HepG2 (cell line): Measurements from ENCODE around the gene AHRR. TPM values are rescaled to one million over a fixed set of nuclear protein-coding genes. Genes with fewer than 3 reads are reported as not detected.

Source experiments
- ATAC-seq: fragments of 200-7000 bp; cut with Tn5 transposase; 3 replicates; pipeline ENCODE4 v1.9.1; 2020; ENCODE audit warnings: mild to moderate bottlenecking, moderate library complexity
- BruUV-seq: library from RNA; stranded (reverse); fragments of 400-500 nt; replicated peaks from 2 replicates; lab custom pipeline; 2021; lab: Mats Ljungman, UMichigan
- CTCF ChIA-PET: fragments of 300-600 bp; formaldehyde crosslinking; extraction: SDS; loops from one replicate; lab custom pipeline; 2021; ENCODE audit warnings: low total read pairs, inconsistent platforms, low intra/inter-chr PET ratio; lab: Yijun Ruan, JAX
- POLR2A ChIA-PET: fragments of 350-600 bp; sonication (Branson Sonifier 250); formaldehyde crosslinking; loops from one replicate; lab custom pipeline; 2020; ENCODE audit warnings: antibody characterized with exemption, inconsistent platforms; lab: Yijun Ruan, JAX
- DNase-seq: peaks from one replicate; pipeline ENCODE4 v3.0.0-alpha.2; 2015; ENCODE audit warnings: low spot score
- FAIRE-seq: peaks from 3 replicates; lab custom pipeline; 2011; peaks lifted over from hg19 to GRCh38; lab: Jason Lieb, UNC
- H2AFZ ChIP-seq: one replicate; pipeline ENCODE4 v1.6.1; 2011; ENCODE audit warnings: low read length, inconsistent platforms
- H3K27ac ChIP-seq: fragments of 300-600 bp; 3 replicates; pipeline ENCODE4 v1.8.0; 2011; ENCODE audit warnings: mixed run types, mild to moderate bottlenecking, mixed read lengths, low read length, inconsistent platforms; ENCODE audit not compliant: insufficient read depth; ENCODE audit errors: extremely low read length
- H3K27me3 ChIP-seq, 2 experiments: fragments of 200-600 bp in 1 of 2; 2 replicates in 1 of 2; 3 replicates in 1 of 2; pipeline versions ENCODE4 v1.6.0 to v1.8.0; 2011; ENCODE audit warnings: low read length in 2 of 2, mild to moderate bottlenecking in 2 of 2, moderate library complexity in 2 of 2, inconsistent platforms in 1 of 2; ENCODE audit not compliant: insufficient read depth in 2 of 2, control insufficient read depth in 1 of 2
- H3K36me3 ChIP-seq, 2 experiments: fragments of 200-600 bp in 1 of 2; replicated peaks in 1 of 2; 2 replicates in 1 of 2; 3 replicates in 1 of 2; pipeline versions ENCODE4 v1.5.1 to v1.8.0; 2011; ENCODE audit warnings: low read length in 2 of 2, inconsistent platforms in 1 of 2; ENCODE audit not compliant: insufficient read depth in 2 of 2, control insufficient read depth in 1 of 2
- H3K4me1 ChIP-seq: 2 replicates; pipeline ENCODE4 v1.5.1; 2012; ENCODE audit warnings: low read length, inconsistent platforms; ENCODE audit not compliant: insufficient read depth
- H3K4me2 ChIP-seq: 2 replicates; pipeline ENCODE4 v1.6.0; 2011; ENCODE audit warnings: low read depth, low read length, inconsistent platforms
- H3K4me3 ChIP-seq, 3 experiments: fragments of 200-600 bp in 1 of 3; sonication (generic), shearing (Covaris generic) in 1 of 3; replicated peaks in 1 of 3; 2 replicates each; pipeline ENCODE4 v1.5.1; 2011 to 2016; ENCODE audit warnings: low read length in 3 of 3, inconsistent platforms in 2 of 3, low read depth in 2 of 3, mild to moderate bottlenecking in 2 of 3, control low read depth in 1 of 3, mixed read lengths in 1 of 3; ENCODE audit not compliant: insufficient read depth in 1 of 3
- H3K79me2 ChIP-seq: one replicate; pipeline ENCODE4 v1.6.1; 2011; ENCODE audit warnings: low read length, inconsistent platforms; ENCODE audit not compliant: insufficient read depth
- H3K9ac ChIP-seq: 2 replicates; pipeline ENCODE4 v1.6.0; 2011; ENCODE audit warnings: mild to moderate bottlenecking, low read depth, low read length, inconsistent platforms; ENCODE audit not compliant: insufficient read depth
- H3K9me3 ChIP-seq: 2 replicates; pipeline ENCODE4 v1.5.1; 2012; ENCODE audit warnings: mild to moderate bottlenecking, low read length
- H4K20me1 ChIP-seq: 2 replicates; pipeline ENCODE4 v1.6.0; 2011; ENCODE audit warnings: inconsistent platforms, mild to moderate bottlenecking, low read length, moderate library complexity; ENCODE audit not compliant: insufficient read depth
- HNRNPL ChIP-seq: fragments of 200-400 bp; formaldehyde crosslinking; IDR thresholded peaks from 2 replicates; pipeline ENCODE4 v1.6.1; 2017; ENCODE audit warnings: mild to moderate bottlenecking, low read depth, low read length
- ZNF775 ChIP-seq: sonication (generic); formaldehyde crosslinking; IDR thresholded peaks from 2 replicates; pipeline ENCODE4 v1.4.0; 2020; ENCODE audit warnings: missing genetic modification reagents, mild to moderate bottlenecking, moderate library complexity, borderline replicate concordance
- ZNF777 ChIP-seq: sonication (generic); formaldehyde crosslinking; IDR thresholded peaks from 2 replicates; pipeline ENCODE4 v1.4.0; 2020; ENCODE audit warnings: missing genetic modification reagents
- ZNF800 ChIP-seq: sonication (generic); formaldehyde crosslinking; IDR thresholded peaks from 2 replicates; pipeline ENCODE4 v1.4.0; 2020; ENCODE audit warnings: missing genetic modification reagents
- ZNF879 ChIP-seq: sonication (generic); formaldehyde crosslinking; IDR thresholded peaks from 2 replicates; pipeline ENCODE4 v1.8.1; 2023; ENCODE audit warnings: missing genetic modification reagents
- WGBS: methylation state at CpG from one replicate; pipeline ENCODE4 v1.1.6; 2017; ENCODE audit warnings: low lambda C conversion rate; 5-methylcytosine and 5-hydroxymethylcytosine counted together
- in situ Hi-C: cut with HindIII; loops from 2 replicates; pipeline ENCODE4 v1.10.0; 2017; ENCODE audit warnings: low pct_unique_long_range_greater_than_20kb; ENCODE audit not compliant: extremely low pct_ligation_motif_present
- intact Hi-C: fragments of 100-400 bp; cut with micrococcal nuclease; formaldehyde crosslinking; loops from one replicate; pipeline ENCODE4 v1.10.0; 2022; ENCODE audit not compliant: unreplicated experiment
- polyA plus RNA-seq, 8 experiments: library from polyadenylated mRNA; depleted of rRNA in 3 of 8; stranded (reverse) in 7 of 8; unstranded in 1 of 8; fragments of >200 nt; fragmentation: Illumina TruSeq in 4 of 8; extraction: Trizol in 4 of 8; gene quantifications; 2 replicates each; pipeline versions ENCODE4 v1.2.1 to v1.2.3, GENCODE V29; 2011 to 2016; ENCODE audit warnings: low read depth in 4 of 8, missing spikeins in 1 of 8, mixed read lengths in 1 of 8; ENCODE audit not compliant: insufficient read depth in 1 of 8
- total RNA-seq, 5 experiments: library from RNA; depleted of rRNA; stranded (reverse); fragments of >200 nt; fragmentation: Illumina TruSeq; extraction: Trizol; gene quantifications; 2 replicates each; pipeline ENCODE4 v1.2.3, GENCODE V29; 2016; ENCODE audit warnings: low read depth in 1 of 5
- TF ChIP-seq, protein P1 (sequence below): sonication (generic); formaldehyde crosslinking; conservative IDR thresholded peaks from 2 replicates; pipeline ENCODE4 v1.4.0; 2020; ENCODE audit warnings: missing genetic modification reagents

The AHRR gene
- total and polyA plus RNA-seq, 2 of the 13 experiments (the other 11 are each of a cell fraction or from before 2014, with no cell fraction given): 0.28 to 0.35 TPM

- H3K9ac ChIP-seq: no peak overlapping the region
- peaks cover 23% of the 10 kb centered on the region for H3K4me1 ChIP-seq
- DNase-seq: no peak
- ChIA-PET CTCF (no interaction called here), POLR2A (no interaction called here)
- WGBS: 52% methylated on average over 14 of the region's 56 CpGs
- FAIRE-seq: no peak
- in situ Hi-C loops: no loop called here
- 0 out of 2 replicates have a peak, but pooled peaks cover 3% of the 10 kb centered on the region for H4K20me1 ChIP-seq
- no peaks in the 10 kb centered on the region for H3K36me3 ChIP-seq
- H3K79me2 ChIP-seq: no peaks in the 10 kb centered on the region
- intact Hi-C loops: no loop called here
- no peaks in the 10 kb centered on the region for H3K9me3 ChIP-seq
- BruUV-seq: no TSS peak
- no peak overlapping the region for H3K27ac ChIP-seq
- 0 out of 3 replicates have a peak, but pooled peaks have one; percentile 3 for ATAC-seq
- peaks cover 4 to 35% of the 10 kb centered on the region in 2 experiments; a peak in 4 of 5 replicates for H3K27me3 ChIP-seq
- peak overlapping the region; percentile 71 for H3K4me2 ChIP-seq
- peak; percentile 78; the same call in 1 of the 2 replicates for TF ChIP-seq ZNF800 (CRISPR knock-in tag)
- TF ChIP-seq HNRNPL: no peak
- TF ChIP-seq ZNF879 (CRISPR knock-in tag): no peak
- no peak for TF ChIP-seq ZNF775 (CRISPR knock-in tag)
- TF ChIP-seq, protein P1, sequence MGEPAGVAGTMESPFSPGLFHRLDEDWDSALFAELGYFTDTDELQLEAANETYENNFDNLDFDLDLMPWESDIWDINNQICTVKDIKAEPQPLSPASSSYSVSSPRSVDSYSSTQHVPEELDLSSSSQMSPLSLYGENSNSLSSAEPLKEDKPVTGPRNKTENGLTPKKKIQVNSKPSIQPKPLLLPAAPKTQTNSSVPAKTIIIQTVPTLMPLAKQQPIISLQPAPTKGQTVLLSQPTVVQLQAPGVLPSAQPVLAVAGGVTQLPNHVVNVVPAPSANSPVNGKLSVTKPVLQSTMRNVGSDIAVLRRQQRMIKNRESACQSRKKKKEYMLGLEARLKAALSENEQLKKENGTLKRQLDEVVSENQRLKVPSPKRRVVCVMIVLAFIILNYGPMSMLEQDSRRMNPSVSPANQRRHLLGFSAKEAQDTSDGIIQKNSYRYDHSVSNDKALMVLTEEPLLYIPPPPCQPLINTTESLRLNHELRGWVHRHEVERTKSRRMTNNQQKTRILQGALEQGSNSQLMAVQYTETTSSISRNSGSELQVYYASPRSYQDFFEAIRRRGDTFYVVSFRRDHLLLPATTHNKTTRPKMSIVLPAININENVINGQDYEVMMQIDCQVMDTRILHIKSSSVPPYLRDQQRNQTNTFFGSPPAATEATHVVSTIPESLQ (CRISPR knock-in tag): no peak
- TF ChIP-seq ZNF777: peak; percentile 30; the same call in 1 of the 2 replicates
- H2AFZ ChIP-seq: no peak overlapping the region
- peak overlapping the region; percentile 4 to 68 (median 30); a peak in 3 of 6 replicates for H3K4me3 ChIP-seq
These were observed 897 bp downstream of the AHRR start for GRCh38 chr5:322281-322941.
